ENCODE results near the gene INPP5E. TPM values are rescaled to one million over a fixed set of nuclear protein-coding genes. Genes with fewer than 3 reads are reported as not detected.
A peak's percentile ranks its signal among the peaks of the same experiment; 100 is the strongest.

The INPP5E gene
- total RNA-seq, 2 donors from 2014 or later, result 11.9 to 12.5 TPM

GRCh38 chr9:136482793-136483588, 43.3 kb upstream of the INPP5E start, which contains the start of gene SEC16A:
Gene SEC16A, minus strand, starts transcription at chr9:136483040. Its CDS starts 5,425 bp downstream, at chr9:136477615.
- Histone ChIP-seq H3K4me1 (ENCODE audit: control insufficient read depth in 1 of 2, low read depth in 2 of 2) (peaks cover 12 to 26% of the 10 kb centered on the region in 2 donors), H3K36me3 (no peaks in the 10 kb centered on the region), H3K9me3 (no peaks in the 10 kb centered on the region), H3K4me3 (peak within 1 kb of the TSS; percentile 100), H3K27ac (peak within 1 kb of the TSS; percentile 100), H3K27me3 (replicated peaks; ENCODE audit: insufficient read depth) (no peaks in the 10 kb centered on the region)
- ATAC-seq (ENCODE audit: insufficient number of reproducible peaks, low FRiP score, low read depth), result peak; percentile 83
- peak; percentile 96 for DNase-seq (ENCODE audit: low spot score)
- TF ChIP-seq, protein P1, sequence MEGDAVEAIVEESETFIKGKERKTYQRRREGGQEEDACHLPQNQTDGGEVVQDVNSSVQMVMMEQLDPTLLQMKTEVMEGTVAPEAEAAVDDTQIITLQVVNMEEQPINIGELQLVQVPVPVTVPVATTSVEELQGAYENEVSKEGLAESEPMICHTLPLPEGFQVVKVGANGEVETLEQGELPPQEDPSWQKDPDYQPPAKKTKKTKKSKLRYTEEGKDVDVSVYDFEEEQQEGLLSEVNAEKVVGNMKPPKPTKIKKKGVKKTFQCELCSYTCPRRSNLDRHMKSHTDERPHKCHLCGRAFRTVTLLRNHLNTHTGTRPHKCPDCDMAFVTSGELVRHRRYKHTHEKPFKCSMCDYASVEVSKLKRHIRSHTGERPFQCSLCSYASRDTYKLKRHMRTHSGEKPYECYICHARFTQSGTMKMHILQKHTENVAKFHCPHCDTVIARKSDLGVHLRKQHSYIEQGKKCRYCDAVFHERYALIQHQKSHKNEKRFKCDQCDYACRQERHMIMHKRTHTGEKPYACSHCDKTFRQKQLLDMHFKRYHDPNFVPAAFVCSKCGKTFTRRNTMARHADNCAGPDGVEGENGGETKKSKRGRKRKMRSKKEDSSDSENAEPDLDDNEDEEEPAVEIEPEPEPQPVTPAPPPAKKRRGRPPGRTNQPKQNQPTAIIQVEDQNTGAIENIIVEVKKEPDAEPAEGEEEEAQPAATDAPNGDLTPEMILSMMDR (IDR thresholded peaks at IDR 0.05), result no peak

- H3K4me3 ChIP-seq, result peak overlapping the region; percentile 100
- no peak for DNase-seq (ENCODE audit: low spot score)
- TF ChIP-seq, protein P1 (IDR thresholded peaks at IDR 0.05), result no peak
Observed at GRCh38 chr9:136482046-136482792, 42.6 kb upstream of the INPP5E start.

DNA sequence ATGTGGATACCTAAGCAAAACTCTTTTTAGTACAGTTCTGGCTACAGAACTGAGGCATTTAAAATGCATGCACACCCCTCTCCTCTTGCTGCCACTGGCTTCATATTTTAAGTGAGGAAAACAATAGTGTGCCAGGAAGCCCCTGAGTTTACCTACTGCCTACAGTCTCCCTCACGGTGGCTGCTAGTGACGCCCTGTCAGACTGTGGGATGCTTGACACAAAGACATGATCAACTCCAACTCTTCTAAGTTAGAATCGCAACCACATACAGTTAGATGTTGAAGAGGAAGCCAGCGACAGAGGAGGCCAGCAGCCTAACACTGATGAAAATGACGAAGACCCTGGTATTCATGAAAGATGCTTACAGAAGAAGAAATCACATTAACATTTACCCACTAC, 41.9 kb upstream of the INPP5E start:
- H3K27ac ChIP-seq, result no peak overlapping the region
- no peak for ATAC-seq (ENCODE audit: insufficient number of reproducible peaks, low FRiP score, low read depth)

More at GRCh38 chr9:136482046-136482792, 42.6 kb upstream of the INPP5E start:
- Histone ChIP-seq H3K27ac (peak overlapping the region; percentile 98 to 100), H3K4me1 (ENCODE audit: control insufficient read depth in 1 of 2, low read depth in 2 of 2) (peaks cover 12 to 23% of the 10 kb centered on the region in 2 donors), H3K36me3 (peaks cover 3% of the 10 kb centered on the region), H3K27me3 (replicated peaks; ENCODE audit: insufficient read depth) (no peaks in the 10 kb centered on the region), H3K9me3 (no peaks in the 10 kb centered on the region)
- ATAC-seq (ENCODE audit: insufficient number of reproducible peaks, low FRiP score, low read depth), result no peak

GRCh38 chr9:136476369-136477150, 36.9 kb upstream of the INPP5E start:
- DNase-seq (ENCODE audit: low spot score), result no peak
- Histone ChIP-seq H3K4me3 (no peak overlapping the region), H3K27me3 (replicated peaks; ENCODE audit: insufficient read depth) (no peaks in the 10 kb centered on the region), H3K4me1 (ENCODE audit: control insufficient read depth in 1 of 2, low read depth in 2 of 2) (peaks cover 3 to 5% of the 10 kb centered on the region in 2 donors), H3K36me3 (peaks cover 52% of the 10 kb centered on the region), H3K27ac (no peak overlapping the region), H3K9me3 (no peaks in the 10 kb centered on the region)
- TF ChIP-seq, protein P1 (IDR thresholded peaks at IDR 0.05), result no peak
- ATAC-seq (ENCODE audit: insufficient number of reproducible peaks, low FRiP score, low read depth), result no peak

More for the DNA sequence above, 41.9 kb upstream of the INPP5E start:
- Histone ChIP-seq H3K4me3 (peak overlapping the region; percentile 100), H3K9me3 (no peaks in the 10 kb centered on the region), H3K27me3 (replicated peaks; ENCODE audit: insufficient read depth) (no peaks in the 10 kb centered on the region), H3K4me1 (ENCODE audit: control insufficient read depth in 1 of 2, low read depth in 2 of 2) (peaks cover 12 to 23% of the 10 kb centered on the region in 2 donors), H3K36me3 (peaks cover 9% of the 10 kb centered on the region)
- DNase-seq (ENCODE audit: low spot score), result no peak
- TF ChIP-seq, protein P1 (IDR thresholded peaks at IDR 0.05), result no peak
